A673 (cell line): ENCODE data around the gene PTGFRN. TPM values are rescaled to one million over a fixed set of nuclear protein-coding genes. Genes with fewer than 3 reads are reported as not detected.

Experiments used
- BruUV-seq: library from RNA; stranded (reverse); fragments of 400-500 nt; replicated peaks from 2 replicates; lab custom pipeline; 2021; lab: Mats Ljungman, UMichigan
- CTCF ChIA-PET: fragments of 300-600 bp; sonication (Branson Sonifier 250); formaldehyde crosslinking; loops from one replicate; lab custom pipeline; 2022; ENCODE audit warnings: antibody characterized with exemption; lab: Charles Lee
- POLR2A ChIA-PET: fragments of 300-600 bp; sonication (Branson Sonifier 250); formaldehyde crosslinking; loops from one replicate; lab custom pipeline; 2022; ENCODE audit warnings: antibody characterized with exemption; ENCODE audit not compliant: low non-redundant PET; lab: Charles Lee
- DNase-seq: peaks from one replicate; pipeline ENCODE4 v3.0.0-alpha.2; 2015; ENCODE audit warnings: low spot score
- H3K27ac ChIP-seq: fragments of 200-600 bp; sonication (generic); 2 replicates; pipeline ENCODE4 v1.5.1; 2016; ENCODE audit warnings: mixed run types, low read depth, mild to moderate bottlenecking, mixed read lengths, antibody characterized with exemption, low read length; ENCODE audit not compliant: poor library complexity, severe bottlenecking
- H3K27me3 ChIP-seq: fragments of 200-600 bp; sonication (generic); replicated peaks from 2 replicates; pipeline ENCODE4 v1.6.1; 2017; ENCODE audit warnings: mixed run types, low read depth, mild to moderate bottlenecking, mixed read lengths, antibody characterized with exemption, low read length; ENCODE audit not compliant: insufficient read depth, poor library complexity
- H3K36me3 ChIP-seq: fragments of 200-600 bp; sonication (generic); 2 replicates; pipeline ENCODE4 v1.6.1; 2016; ENCODE audit warnings: mixed run types, mild to moderate bottlenecking, mixed read lengths, antibody characterized with exemption, low read length; ENCODE audit not compliant: insufficient read depth, poor library complexity, severe bottlenecking
- H3K4me1 ChIP-seq: fragments of 200-600 bp; sonication (generic); 2 replicates; pipeline ENCODE4 v1.6.1; 2017; ENCODE audit warnings: mixed run types, mild to moderate bottlenecking, mixed read lengths, antibody characterized with exemption, low read length; ENCODE audit not compliant: insufficient read depth, poor library complexity, severe bottlenecking
- H3K4me3 ChIP-seq: fragments of 200-600 bp; sonication (generic); 2 replicates; pipeline ENCODE4 v1.5.1; 2016; ENCODE audit warnings: low read depth, mixed run types, mild to moderate bottlenecking, mixed read lengths, low read length; ENCODE audit not compliant: poor library complexity, severe bottlenecking
- H3K9me3 ChIP-seq: fragments of 200-600 bp; sonication (generic); 2 replicates; pipeline ENCODE4 v1.6.1; 2016; ENCODE audit warnings: mixed run types, low read depth, mild to moderate bottlenecking, mixed read lengths, antibody characterized with exemption, low read length; ENCODE audit not compliant: poor library complexity, severe bottlenecking
- CTCF ChIP-seq: fragments of 300-800, 200-600 bp; sonication (generic); conservative IDR thresholded peaks from 2 replicates; pipeline ENCODE4 v1.5.1; 2017; ENCODE audit warnings: low read depth, mild to moderate bottlenecking, antibody characterized with exemption, low read length, moderate library complexity, mixed read lengths
- EZH2 ChIP-seq: fragments of 200-600 bp; sonication (generic); IDR thresholded peaks from 2 replicates; pipeline ENCODE4 v1.6.1; 2017; ENCODE audit warnings: borderline replicate concordance, low read depth, mild to moderate bottlenecking, mixed read lengths, antibody characterized with exemption, low read length; ENCODE audit not compliant: poor library complexity, severe bottlenecking
- intact Hi-C: fragments of 100-400 bp; cut with micrococcal nuclease; formaldehyde crosslinking; loops from one replicate; pipeline ENCODE4 v1.10.0; 2022; ENCODE audit not compliant: unreplicated experiment
- total RNA-seq: library from RNA; stranded (reverse); gene quantifications from 2 replicates; pipeline ENCODE4 v1.2.3, GENCODE V29; 2021

PTGFRN gene
- total RNA-seq, 1 experiment from 2014 or later: 29.5 TPM

- TF ChIP-seq EZH2 (no peak), CTCF (no peak)
Observed at GRCh38 chr1:116968724-116969123, 59.0 kb downstream of the PTGFRN start.

GRCh38 chr1:116971258-116971860, 61.6 kb downstream of the PTGFRN start:
- TF ChIP-seq EZH2 (no peak), CTCF (no peak)
- no peak overlapping the region for H3K27ac ChIP-seq
- H3K9me3 ChIP-seq: no peaks in the 10 kb centered on the region
- no peak for DNase-seq
- intact Hi-C loops: no loop called here
- no peak overlapping the region for H3K4me3 ChIP-seq
- ChIA-PET POLR2A (no interaction called here), CTCF (no interaction called here)
- H3K27me3 ChIP-seq: no peaks in the 10 kb centered on the region
- H3K4me1 ChIP-seq: no peaks in the 10 kb centered on the region
- BruUV-seq: no TSS peak
- H3K36me3 ChIP-seq: peaks cover 4% of the 10 kb centered on the region

More at GRCh38 chr1:116968724-116969123, 59.0 kb downstream of the PTGFRN start:
- Histone ChIP-seq H3K9me3 (no peaks in the 10 kb centered on the region), H3K4me3 (no peak overlapping the region), H3K36me3 (no peaks in the 10 kb centered on the region), H3K27ac (no peak overlapping the region), H3K4me1 (no peaks in the 10 kb centered on the region), H3K27me3 (no peaks in the 10 kb centered on the region)
- CTCF ChIA-PET: no interaction called here
- no TSS peak for BruUV-seq
- DNase-seq: no peak
- POLR2A ChIA-PET: no interaction called here
- intact Hi-C loops: no loop called here

GRCh38 chr1:116971965-116972673, 62.4 kb downstream of the PTGFRN start:
- H3K27me3 ChIP-seq: no peaks in the 10 kb centered on the region
- TF ChIP-seq EZH2 (no peak), CTCF (no peak)
- POLR2A ChIA-PET: no interaction called here
- no peaks in the 10 kb centered on the region for H3K9me3 ChIP-seq
- H3K4me3 ChIP-seq: no peak overlapping the region
- H3K27ac ChIP-seq: no peak overlapping the region
- DNase-seq: no peak
- H3K36me3 ChIP-seq: peaks cover 4% of the 10 kb centered on the region
- BruUV-seq: no TSS peak
- no peaks in the 10 kb centered on the region for H3K4me1 ChIP-seq
- intact Hi-C loops: no loop called here
- CTCF ChIA-PET: no interaction called here
